ENCODE measurements around the gene CAMKV.

CAMKV gene

GRCh38 chr3:49876567-49876966 is 6.9 kb upstream of the CAMKV start:
- peaks cover 9% of the 10 kb centered on the region for H3K4me1 Mint-ChIP-seq
- peaks cover 16% of the 10 kb centered on the region for H3K27me3 Mint-ChIP-seq
- no peaks in the 10 kb centered on the region for H3K9me3 Mint-ChIP-seq
- no peak overlapping the region for H3K27ac Mint-ChIP-seq
- no peak for ATAC-seq
- H3K36me3 Mint-ChIP-seq: no peaks in the 10 kb centered on the region
- no peak overlapping the region for H3K4me3 Mint-ChIP-seq

- H3K9me3 Mint-ChIP-seq: no peaks in the 10 kb centered on the region
- H3K27me3 Mint-ChIP-seq: peaks cover 30% of the 10 kb centered on the region
- no peaks in the 10 kb centered on the region for H3K36me3 Mint-ChIP-seq
- peaks cover 9% of the 10 kb centered on the region for H3K4me1 Mint-ChIP-seq
- H3K4me3 Mint-ChIP-seq: no peak overlapping the region
- H3K27ac Mint-ChIP-seq: no peak overlapping the region
- ATAC-seq: no peak
Measured at GRCh38 chr3:49873623-49874022, 3.9 kb upstream of the CAMKV start.

GRCh38 chr3:49872801-49873281 is 3.1 kb upstream of the CAMKV start:
- peaks cover 38% of the 10 kb centered on the region for H3K27me3 Mint-ChIP-seq
- peak overlapping the region; percentile 42 for H3K27ac Mint-ChIP-seq
- no peaks in the 10 kb centered on the region for H3K36me3 Mint-ChIP-seq
- H3K4me3 Mint-ChIP-seq: no peak overlapping the region
- H3K9me3 Mint-ChIP-seq: no peaks in the 10 kb centered on the region
- peaks cover 9% of the 10 kb centered on the region for H3K4me1 Mint-ChIP-seq
- ATAC-seq: peak; percentile 60

- Mint-ChIP-seq H3K27ac (peak overlapping the region; percentile 42), H3K4me1 (peaks cover 9% of the 10 kb centered on the region), H3K9me3 (no peaks in the 10 kb centered on the region), H3K4me3 (no peak overlapping the region), H3K36me3 (no peaks in the 10 kb centered on the region), H3K27me3 (peaks cover 50% of the 10 kb centered on the region)
- ATAC-seq: no peak
Measured at GRCh38 chr3:49871531-49872153, 1.9 kb upstream of the CAMKV start.

GRCh38 chr3:49868862-49869466 is 742 bp downstream of the CAMKV start:
- Mint-ChIP-seq H3K9me3 (no peaks in the 10 kb centered on the region), H3K36me3 (no peaks in the 10 kb centered on the region), H3K27ac (no peak overlapping the region), H3K4me1 (peaks cover 9% of the 10 kb centered on the region), H3K4me3 (no peak overlapping the region), H3K27me3 (peaks cover 61% of the 10 kb centered on the region)
- no peak for ATAC-seq

- ATAC-seq: no peak
- H3K4me3 Mint-ChIP-seq: no peak overlapping the region
- peaks cover 72% of the 10 kb centered on the region for H3K27me3 Mint-ChIP-seq
Measured at GRCh38 chr3:49867871-49868321, 1.8 kb downstream of the CAMKV start.

GRCh38 chr3:49867400-49867799 is 2.3 kb downstream of the CAMKV start:
- no peaks in the 10 kb centered on the region for H3K9me3 Mint-ChIP-seq
- H3K27me3 Mint-ChIP-seq: peaks cover 77% of the 10 kb centered on the region
- no peaks in the 10 kb centered on the region for H3K4me1 Mint-ChIP-seq
- H3K36me3 Mint-ChIP-seq: no peaks in the 10 kb centered on the region
- ATAC-seq: no peak
- H3K4me3 Mint-ChIP-seq: no peak overlapping the region
- no peak overlapping the region for H3K27ac Mint-ChIP-seq

More at GRCh38 chr3:49867871-49868321, 1.8 kb downstream of the CAMKV start:
- Mint-ChIP-seq H3K36me3 (no peaks in the 10 kb centered on the region), H3K9me3 (no peaks in the 10 kb centered on the region), H3K27ac (no peak overlapping the region), H3K4me1 (peaks cover 4% of the 10 kb centered on the region)

- Mint-ChIP-seq H3K27me3 (peaks cover 74% of the 10 kb centered on the region), H3K4me1 (no peaks in the 10 kb centered on the region), H3K27ac (no peak overlapping the region), H3K36me3 (no peaks in the 10 kb centered on the region), H3K4me3 (no peak overlapping the region), H3K9me3 (no peaks in the 10 kb centered on the region)
- ATAC-seq: no peak
Measured at GRCh38 chr3:49865198-49865784, 4.4 kb downstream of the CAMKV start.

GRCh38 chr3:49864505-49864904 is 5.2 kb downstream of the CAMKV start:
- ATAC-seq: no peak
- Mint-ChIP-seq H3K27ac (no peak overlapping the region), H3K4me3 (no peak overlapping the region), H3K9me3 (no peaks in the 10 kb centered on the region), H3K27me3 (peaks cover 72% of the 10 kb centered on the region), H3K36me3 (no peaks in the 10 kb centered on the region), H3K4me1 (no peaks in the 10 kb centered on the region)

GRCh38 chr3:49859576-49860305 is 10.0 kb downstream of the CAMKV start:
- H3K9me3 Mint-ChIP-seq: no peaks in the 10 kb centered on the region
- H3K4me3 Mint-ChIP-seq: no peak overlapping the region
- no peak overlapping the region for H3K27ac Mint-ChIP-seq
- no peak for ATAC-seq
- H3K27me3 Mint-ChIP-seq: peaks cover 30% of the 10 kb centered on the region
- peaks cover 9% of the 10 kb centered on the region for H3K4me1 Mint-ChIP-seq
- no peaks in the 10 kb centered on the region for H3K36me3 Mint-ChIP-seq

GRCh38 chr3:49856181-49857005 is 13.3 kb downstream of the CAMKV start, which contains the start of gene TRAIP:
TRAIP (minus strand) TSS chr3:49856564; CDS start chr3:49856453, 111 bp downstream.
- peaks cover 9% of the 10 kb centered on the region for H3K4me1 Mint-ChIP-seq
- no peaks in the 10 kb centered on the region for H3K36me3 Mint-ChIP-seq
- peak within 1 kb of the TSS; percentile 72 for H3K27ac Mint-ChIP-seq
- H3K27me3 Mint-ChIP-seq: peaks cover 4% of the 10 kb centered on the region
- H3K9me3 Mint-ChIP-seq: no peaks in the 10 kb centered on the region
- H3K4me3 Mint-ChIP-seq: peak within 1 kb of the TSS; percentile 86
- peak; percentile 99 for ATAC-seq

- Mint-ChIP-seq H3K4me3 (peak overlapping the region; percentile 86), H3K9me3 (no peaks in the 10 kb centered on the region), H3K4me1 (peaks cover 9% of the 10 kb centered on the region), H3K27me3 (no peaks in the 10 kb centered on the region), H3K36me3 (no peaks in the 10 kb centered on the region), H3K27ac (peak overlapping the region; percentile 72)
- no peak for ATAC-seq
Measured at GRCh38 chr3:49855662-49856061, 14.0 kb downstream of the CAMKV start.

- no peaks in the 10 kb centered on the region for H3K27me3 Mint-ChIP-seq
- no peak for ATAC-seq
- H3K9me3 Mint-ChIP-seq: no peaks in the 10 kb centered on the region
- peaks cover 12% of the 10 kb centered on the region for H3K36me3 Mint-ChIP-seq
- no peak overlapping the region for H3K4me3 Mint-ChIP-seq
- no peaks in the 10 kb centered on the region for H3K4me1 Mint-ChIP-seq
- H3K27ac Mint-ChIP-seq: no peak overlapping the region
Measured at GRCh38 chr3:49845694-49846093, 24.0 kb downstream of the CAMKV start.

- no peaks in the 10 kb centered on the region for H3K4me1 Mint-ChIP-seq
- H3K4me3 Mint-ChIP-seq: no peak overlapping the region
- peaks cover 12% of the 10 kb centered on the region for H3K36me3 Mint-ChIP-seq
- no peak overlapping the region for H3K27ac Mint-ChIP-seq
- no peaks in the 10 kb centered on the region for H3K27me3 Mint-ChIP-seq
- no peak for ATAC-seq
- H3K9me3 Mint-ChIP-seq: no peaks in the 10 kb centered on the region
Measured at GRCh38 chr3:49844464-49845183, 25.1 kb downstream of the CAMKV start.

All from stimulated activated memory B cell treated with anti-CD40 and anti-IgM and Interleukin-4, amounts not matched to agents 10 μg/mL and 1 μg/mL and 100 μg/mL, for 72 hours (primary cell).